Stimulated activated CD4-positive, alpha-beta T cell treated with anti-CD3 and anti-CD28 coated beads, Interleukin-12 subunit alpha, Interleukin-12 subunit beta, amount 100 ng/mL, for 48 hours (primary cell): ENCODE measurements around the gene FCER2.

Experiments
- DNase-seq, 3 donors: peaks; one replicate each; pipeline ENCODE4 v3.0.0-alpha.2; 2020; ENCODE audit warnings: low read depth in 2 of 3, low spot score in 1 of 3

Gene FCER2

DNA sequence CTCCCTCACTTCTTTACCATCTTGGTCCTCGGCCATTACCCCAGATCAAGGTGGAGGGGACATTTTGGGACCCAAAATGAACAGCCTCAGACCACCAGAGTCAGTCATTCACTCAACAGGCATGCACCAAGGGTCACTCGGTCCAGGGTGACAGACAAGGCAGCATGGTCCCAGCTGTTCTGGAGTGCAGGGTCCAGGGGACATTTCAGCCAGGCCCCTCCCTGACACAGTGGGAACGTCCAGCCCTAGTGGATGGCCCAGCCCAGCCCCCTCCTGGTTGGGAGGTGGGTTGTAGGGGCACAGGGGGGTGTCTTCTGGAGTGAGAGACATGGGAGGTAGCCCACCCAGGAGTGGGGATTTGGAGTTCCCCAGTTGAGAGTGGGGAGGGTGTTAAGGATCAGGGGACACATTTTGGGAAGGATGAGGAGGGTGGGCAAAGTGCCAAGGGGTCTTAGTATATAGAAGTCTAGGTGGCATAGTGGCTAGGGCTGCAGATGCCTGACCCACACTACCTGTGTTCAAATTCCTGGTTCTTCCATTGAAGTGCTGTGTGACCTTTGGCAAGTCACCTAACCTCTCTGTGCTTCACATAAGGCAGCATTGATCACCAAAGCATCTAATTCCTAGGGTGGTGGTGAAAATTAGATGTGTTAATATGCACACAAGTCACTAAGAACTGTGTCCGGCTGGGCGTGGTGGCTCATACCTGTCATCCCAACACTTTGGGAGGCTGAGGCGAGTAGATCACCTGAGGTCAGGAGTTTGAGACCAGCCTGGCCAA lies 2.5 kb upstream of the FCER2 start:
- no peak for DNase-seq

DNA sequence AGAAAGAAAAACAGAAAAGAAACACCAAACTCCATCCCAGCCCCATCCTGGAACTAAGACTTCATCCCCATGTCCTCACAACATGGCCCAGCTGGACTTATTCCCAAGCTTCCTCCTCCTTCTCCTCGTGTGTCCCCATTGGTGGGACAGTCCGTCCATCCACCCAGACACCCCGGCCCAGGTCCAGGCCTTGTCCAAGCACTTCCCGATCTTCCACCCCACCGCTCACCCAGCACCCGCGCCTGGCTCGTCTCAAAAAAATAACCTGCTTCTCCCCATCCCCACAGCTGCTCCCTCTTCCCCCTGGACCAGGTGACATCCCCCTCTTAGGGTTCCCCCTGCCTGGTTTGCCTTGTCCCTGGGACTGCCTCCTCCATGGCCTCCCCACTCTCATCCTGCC lies 1.4 kb upstream of the FCER2 start:
- no peak for DNase-seq

DNA sequence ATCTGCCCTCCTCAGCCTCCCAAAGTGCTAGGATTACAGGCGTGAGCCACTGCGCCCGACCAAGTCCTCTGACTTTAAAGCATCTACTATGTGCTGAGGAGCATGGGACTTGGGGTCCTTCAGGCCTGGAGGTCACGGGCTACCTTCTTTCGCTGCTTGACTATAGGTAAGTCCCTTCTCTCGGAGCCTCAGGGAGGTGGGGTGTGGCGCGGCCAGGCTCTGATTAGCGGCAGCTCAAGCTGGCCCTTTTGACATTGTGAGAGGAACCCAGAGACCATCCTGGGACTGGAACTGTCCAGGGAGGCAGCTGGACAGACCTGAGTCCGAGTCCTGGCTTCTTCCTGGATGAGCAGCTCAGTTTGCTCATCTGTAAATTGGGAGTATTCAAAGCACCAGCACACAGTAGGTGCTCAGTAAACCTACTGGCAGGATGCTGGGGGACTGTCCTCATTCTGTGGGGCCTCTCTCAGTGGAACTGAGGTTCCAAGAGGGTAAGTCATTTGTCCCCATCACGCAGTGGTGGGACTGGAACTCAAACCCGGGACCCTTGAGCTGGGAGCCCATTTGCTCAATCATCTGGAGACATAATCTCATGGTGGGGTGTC lies 780 bp downstream of the FCER2 start:
- no peak for DNase-seq

DNA sequence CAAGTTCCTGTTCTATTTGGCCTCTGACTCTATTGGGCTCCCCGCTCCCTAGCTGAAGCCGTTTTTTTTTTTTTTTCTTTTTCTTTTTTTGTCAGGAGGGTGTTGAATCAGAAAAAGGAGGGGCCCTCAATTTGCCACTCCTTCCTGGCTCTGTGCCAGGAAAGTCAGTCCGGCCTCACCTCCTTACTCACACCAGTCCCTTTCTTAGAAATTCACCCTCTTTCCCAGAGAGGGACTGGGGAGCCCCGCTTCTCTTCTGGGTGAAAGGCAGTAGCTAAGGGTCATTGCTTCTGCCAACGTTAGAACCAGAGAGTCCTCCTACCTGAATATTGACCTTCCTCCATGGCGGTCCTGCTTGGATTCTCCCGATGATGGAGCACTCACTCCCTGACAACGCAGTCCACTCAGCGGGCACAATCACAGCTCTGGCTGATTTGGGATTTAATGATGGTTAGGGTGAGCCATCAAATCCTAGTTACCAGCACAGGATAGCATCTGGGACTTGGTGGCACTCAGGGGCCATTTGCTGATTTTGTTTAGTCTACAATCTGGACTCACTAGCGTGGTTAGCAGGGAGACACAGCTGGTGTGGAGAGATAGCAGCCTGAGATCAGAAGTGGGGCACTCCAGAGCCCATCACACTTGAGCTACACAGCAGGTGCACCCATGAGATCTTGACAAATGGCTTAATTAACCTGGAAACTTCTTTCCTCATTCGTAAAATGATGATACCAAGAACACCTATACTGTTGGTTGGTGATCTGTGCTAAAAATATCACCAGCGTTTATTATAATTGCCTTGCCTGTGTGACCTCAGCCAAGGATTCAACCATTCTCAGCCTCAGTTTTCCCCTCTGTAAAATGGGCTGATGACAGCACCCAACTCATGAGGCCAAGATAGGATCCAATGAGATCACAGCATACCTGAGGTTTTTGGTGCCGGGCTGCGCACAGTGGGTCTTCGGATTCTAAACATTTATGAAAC lies 2.2 kb downstream of the FCER2 start:
- peak; percentile 45 to 53 (median 51) for DNase-seq

DNA sequence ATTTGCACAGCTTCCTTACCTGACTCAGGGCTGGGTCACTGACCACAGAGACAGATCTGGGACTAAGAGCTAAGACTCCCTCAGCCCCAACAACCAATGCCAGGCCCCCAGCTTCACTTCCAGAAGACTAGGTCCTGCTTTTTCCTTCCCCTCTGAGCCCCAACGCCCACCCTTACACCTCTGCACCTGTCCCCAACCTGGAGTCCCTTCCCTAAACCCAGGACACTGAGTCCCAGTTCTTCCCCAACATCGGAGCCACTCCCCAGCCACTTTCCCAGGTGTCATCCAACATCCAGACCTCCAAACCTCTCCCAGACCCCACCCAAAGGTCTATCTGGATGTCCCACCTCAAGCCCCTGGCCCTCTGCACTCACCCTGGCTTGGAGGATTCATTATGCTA lies 2.9 kb downstream of the FCER2 start:
- DNase-seq: no peak

DNA sequence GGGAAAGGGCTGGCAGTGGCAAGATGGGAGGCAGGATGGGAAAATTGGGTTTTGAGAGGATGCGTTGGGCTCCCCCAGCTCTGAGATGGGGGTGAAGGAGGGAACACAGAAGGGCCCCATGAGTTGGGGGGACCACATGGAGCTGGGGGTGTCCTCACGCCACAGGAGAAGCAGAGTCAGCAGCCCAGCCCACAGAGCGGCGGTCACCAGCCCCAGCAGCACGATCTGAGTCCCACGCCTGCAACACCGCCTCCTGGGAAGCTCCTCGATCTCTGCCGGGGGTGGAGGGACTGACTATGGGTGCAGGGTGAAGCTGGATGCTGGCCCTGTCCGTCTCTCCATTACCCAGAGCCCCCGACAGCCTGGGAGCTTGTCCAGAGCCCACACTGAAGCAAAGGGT lies 3.3 kb downstream of the FCER2 start:
- no peak for DNase-seq

DNA sequence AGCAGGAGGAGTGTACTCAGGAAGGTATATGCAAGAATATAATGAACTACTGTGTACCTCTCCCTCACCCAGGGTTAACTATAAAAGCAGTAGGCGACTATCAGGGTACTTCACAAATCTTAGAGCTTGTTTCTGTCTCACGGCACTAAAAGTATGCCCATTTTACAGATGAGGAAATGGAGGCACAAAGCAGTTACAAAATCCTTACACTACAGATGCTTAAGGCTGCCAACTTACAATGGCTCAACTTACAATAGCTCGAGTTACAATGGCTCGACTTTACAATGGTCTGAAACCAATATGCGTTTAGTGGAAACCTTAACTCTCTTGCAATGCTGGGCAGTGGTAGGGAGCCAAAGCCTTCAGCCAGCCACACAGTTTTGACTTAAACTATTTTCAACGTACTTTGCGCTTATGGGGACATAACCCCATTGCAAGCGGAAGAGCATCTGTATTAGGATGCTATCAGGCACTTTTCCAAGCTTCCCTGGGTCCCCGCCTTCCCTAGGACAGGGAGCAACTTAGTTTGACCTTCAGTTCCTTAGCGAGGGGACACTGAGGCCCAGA lies 4.1 kb downstream of the FCER2 start:
- no peak for DNase-seq

DNA sequence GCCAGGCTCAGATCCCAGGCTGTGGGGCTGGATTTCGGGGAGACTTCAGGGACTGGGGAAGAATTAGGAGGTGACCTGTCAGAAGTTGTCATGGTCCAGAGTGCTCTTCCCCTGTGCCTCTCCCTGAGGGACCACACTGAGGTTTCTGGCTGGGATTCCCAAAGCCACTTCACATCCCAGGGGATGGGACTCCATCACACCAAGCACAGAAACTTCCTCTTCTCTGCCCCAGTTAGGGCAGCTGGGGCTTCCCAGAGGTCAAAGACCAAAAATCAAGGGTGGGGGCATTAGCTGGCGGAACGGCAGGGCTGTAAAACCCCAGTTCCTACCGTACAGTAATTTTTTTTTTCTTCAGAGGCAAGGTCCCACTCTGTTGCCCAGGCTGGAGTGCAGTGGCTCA lies 7.4 kb downstream of the FCER2 start:
- DNase-seq: no peak

DNA sequence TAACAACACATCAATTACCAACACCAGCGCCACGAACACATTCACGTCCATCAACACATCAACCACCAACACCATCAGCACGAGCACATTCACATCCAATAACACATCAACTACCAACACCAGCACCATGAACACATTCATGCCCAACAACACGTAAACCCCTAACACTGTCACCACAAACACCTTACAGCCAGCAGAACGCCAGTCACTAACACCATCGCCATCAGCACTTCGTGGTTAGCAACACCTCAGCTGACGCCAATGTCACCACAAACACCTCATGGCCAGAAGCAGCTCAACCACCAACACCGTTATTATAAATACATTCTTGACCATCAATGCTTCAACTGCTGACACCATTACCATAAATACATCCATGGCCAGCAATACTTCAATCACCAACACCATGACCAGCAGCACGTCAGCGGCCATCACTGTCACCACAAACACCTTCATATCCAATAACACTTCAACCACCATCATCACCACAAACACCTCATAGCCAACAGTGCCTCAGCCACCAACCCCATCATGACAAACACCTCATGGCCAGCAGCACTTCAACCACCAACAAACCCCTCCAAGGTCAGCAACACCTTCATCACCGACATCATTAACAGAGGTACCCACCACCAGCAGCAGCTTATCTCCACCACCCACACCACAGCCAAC lies 9.4 kb downstream of the FCER2 start:
- DNase-seq: no peak

DNA sequence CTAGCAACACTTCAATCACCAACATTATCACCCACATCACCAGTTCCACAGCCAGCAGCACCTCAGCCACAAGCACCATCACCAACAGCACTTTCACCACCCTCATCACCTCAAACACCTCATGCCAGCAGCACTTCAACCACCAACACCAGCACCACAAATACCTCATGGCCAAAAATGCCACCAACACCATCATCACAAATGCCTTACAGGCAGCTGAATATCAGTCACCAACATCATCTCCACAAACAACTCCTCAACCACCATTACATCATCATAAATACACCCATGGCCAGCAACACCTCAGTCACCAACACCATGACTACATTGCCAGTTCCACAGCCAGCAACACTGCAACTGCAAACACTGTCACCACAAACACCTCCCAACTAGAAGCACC lies 10.4 kb downstream of the FCER2 start:
- DNase-seq: no peak

DNA sequence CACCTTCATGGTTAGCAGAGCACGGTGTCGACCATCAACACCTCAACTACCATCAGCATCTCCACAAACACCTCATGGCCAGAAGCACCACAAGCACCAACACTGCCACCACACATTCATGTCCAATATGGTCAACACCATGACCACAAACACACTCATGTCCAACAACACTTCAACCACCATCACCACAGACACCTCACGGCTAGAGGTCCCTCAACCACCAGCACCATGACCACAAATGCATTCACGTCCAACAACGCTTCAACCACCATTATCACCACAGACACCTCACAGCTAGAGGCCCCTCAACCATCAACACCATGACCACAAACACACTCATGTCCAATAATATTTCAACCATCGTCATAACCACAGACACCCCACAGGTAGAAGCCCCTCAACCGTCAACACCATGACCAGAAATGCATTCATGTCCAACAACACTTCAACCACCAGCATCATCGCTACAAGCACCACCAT lies 11.1 kb downstream of the FCER2 start:
- no peak for DNase-seq

DNA sequence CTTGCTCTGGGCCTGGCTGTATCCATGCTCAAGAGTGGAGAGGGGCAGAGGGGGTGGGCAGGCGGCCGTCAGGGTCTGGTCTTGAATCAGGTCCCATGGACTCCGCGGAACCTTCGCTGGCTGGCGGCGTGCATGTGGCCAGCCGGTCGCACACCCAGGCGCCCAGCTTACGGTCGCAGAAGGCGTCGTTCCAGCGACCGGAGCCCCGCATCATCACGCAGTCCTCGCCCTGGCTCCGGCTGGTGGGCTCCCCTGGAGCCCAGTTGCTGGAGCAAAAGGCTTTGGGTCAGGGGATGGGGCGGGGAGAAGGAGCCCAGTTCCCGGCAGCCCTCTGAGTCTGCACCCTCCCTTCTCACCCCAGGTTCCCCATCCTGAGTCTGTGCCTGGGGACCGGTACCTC lies 12.8 kb downstream of the FCER2 start:
- DNase-seq: no peak

DNA sequence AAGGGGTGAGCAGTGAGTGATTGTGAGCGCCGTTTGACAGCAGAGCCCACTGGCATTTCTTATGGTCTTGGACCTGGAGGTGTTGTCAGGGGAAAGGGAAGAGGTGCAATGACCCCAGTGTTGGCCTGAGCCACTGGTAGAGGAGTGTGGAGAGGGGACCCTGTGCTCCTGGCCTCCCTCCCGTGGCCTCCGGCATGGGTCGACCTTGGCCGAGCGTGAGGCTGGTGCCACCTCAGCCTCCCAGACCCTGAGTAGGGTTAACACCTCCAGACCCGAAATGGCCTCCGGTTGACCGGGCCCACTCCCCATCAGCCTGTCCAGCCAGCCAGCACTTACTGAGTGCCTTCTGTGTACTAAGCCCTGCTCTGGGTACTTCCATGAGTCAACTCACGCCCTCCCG lies 14.8 kb downstream of the FCER2 start:
- DNase-seq: no peak

DNA sequence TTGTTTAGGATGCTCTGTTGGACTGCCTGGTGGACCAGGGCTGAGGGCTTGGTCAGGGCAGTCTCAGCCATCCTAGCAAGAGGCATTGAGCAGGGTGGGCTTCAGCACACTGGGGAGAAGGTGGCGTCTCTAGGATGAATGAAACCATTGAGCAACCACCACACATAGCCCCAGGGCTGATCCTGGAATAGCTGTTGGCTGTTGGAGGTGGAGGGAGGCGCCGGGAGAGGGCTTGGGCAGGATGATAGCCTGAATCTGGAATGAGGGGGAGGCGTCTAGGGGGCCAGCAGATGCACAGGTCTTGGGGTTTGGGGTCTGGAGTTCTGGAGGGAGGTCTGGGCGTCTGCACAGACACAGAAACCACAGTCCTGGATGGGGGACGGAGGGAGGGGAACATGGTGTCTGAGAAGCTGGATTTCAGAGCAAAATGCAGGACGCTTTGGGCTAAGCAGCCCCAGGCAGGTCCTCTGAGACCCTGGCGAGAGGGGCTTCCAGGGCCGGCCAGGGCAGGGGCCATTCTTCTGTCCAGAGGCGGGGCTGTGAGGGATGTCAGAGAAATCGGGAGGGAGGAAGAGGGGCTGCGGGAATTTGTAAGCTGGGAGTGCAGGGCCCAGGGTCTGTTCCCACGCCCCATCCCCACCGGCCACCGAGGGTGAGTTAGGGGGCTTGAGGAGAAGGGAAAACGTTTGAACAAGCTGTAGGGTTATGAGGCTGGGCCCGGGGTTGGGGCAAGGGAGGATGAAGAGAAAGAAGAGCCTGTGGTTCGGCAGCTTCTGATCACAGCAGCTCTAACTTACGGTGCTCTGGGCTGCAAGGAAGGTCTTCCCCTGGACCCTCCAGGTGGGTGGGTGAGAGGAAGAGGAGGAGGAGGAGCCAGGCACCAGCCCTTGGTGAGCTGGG lies 16.1 kb downstream of the FCER2 start:
- DNase-seq: no peak

DNA sequence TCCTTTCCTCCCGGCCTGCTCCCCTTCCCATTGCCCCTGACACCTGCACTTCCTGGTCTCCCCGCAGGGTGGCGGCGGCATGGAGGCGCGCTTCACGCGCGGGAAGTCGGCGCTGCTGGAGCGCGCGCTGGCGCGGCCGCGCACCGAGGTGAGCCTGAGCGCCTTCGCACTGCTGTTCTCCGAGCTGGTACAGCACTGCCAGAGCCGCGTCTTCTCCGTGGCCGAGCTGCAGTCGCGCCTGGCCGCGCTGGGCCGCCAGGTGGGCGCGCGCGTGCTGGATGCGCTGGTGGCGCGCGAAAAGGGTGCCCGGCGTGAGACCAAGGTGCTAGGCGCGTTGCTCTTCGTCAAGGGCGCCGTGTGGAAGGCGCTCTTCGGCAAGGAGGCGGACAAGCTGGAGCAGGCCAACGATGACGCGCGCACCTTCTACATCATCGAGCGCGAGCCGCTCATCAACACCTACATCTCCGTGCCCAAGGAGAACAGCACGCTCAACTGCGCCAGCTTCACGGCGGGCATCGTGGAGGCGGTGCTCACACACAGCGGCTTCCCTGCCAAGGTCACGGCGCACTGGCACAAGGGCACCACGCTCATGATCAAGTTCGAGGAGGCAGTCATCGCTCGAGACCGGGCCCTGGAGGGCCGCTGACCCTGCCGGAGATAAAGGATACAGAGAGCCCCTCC lies 19.6 kb downstream of the FCER2 start:
- no peak for DNase-seq

DNA sequence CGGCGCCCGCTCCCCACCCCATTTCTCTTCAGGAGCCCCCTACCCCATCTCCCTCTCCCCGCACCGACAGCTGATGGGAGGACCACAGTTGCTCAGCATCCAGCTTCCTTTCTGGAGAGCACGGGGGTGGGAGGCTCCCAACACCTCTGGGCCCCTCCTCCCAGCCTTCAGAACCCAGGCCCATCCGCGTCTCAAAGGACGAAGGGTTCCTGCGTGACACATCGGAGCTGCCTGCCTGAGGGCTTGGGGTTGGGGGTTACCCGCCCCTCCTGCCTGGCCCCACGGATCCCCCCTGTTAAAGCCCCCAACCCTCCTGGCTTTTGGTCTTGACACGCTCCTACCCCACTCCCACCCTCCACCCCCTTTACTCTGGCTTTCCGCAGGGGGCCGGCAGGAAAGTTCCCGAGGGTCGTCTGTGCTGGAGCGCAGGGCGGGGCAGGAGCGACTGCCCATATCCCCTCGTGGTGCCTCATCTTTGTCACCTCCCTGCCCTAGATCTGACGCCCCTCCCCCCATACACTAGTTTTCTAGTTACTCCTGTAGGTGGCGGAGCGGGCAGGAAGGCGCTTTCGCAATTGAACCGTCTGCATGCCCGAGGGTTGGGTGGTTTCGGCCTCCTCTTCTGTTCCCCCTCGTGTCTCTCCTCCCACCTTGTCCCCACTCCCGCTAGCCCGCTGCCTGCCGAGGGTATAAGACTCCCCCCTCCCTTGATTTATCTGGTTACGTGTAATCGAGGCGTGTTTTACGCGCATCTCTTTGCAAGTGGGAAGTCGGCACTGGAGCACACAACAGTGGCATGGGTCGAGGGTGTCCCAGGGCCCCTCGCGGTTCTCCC lies 20.4 kb downstream of the FCER2 start:
- peak; percentile 79 to 95 (median 83) for DNase-seq

DNA sequence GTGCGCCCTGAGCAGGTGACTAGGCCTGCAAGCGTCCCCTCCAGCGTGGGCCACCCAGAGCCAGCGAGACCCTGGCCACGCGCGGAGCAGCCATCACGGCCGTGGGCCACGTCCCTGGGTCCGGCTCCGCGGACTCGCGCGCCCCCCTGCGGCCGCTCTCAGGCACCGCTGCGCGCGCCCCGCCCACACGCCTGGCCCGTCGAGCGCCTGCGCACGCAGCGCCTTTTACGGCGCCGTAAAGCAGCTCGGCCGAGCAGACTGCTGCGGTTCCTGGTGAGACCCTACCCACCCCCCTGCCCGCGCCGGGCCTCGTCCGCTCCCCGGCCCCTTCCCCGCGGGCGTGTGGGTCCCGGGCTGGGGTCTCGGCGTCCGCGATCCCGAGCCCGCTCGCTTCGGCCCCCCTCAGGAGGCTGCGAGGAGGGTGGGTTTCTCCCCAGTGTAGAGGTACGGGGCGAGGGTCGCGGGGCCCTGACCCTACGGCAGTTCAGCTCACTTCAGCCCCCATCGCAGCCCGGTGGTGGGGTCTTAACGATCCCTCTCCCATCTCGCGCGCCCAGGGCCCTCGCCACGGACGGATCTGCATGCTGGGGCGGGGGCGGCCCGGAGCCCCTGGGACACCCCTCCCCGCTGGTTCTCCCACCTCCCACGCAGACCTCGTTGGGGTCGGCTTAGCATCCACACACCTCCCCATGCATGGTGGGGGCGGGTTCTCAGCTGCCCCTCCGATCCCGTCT lies 21.2 kb downstream of the FCER2 start, which contains the start of gene TRAPPC5:
TRAPPC5 (plus strand) TSS at position 228 of the 734 bp plus-strand sequence. CDS start 1,421 bp downstream, outside the sequence.
- peak; percentile 72 to 81 (median 81) for DNase-seq
